Stimulated activated naive B cell treated with anti-CD40 and anti-IgM and Interleukin-4, amounts not matched to agents 10 μg/mL and 1 μg/mL and 100 μg/mL, for 72 hours (primary cell): ENCODE measurements around the gene MKRN2OS.

Experiments
- ATAC-seq, 2 donors: fragments of 150-1000 bp; cut with Tn5 transposase; replicated peaks; 2 replicates each; pipeline ENCODE4 v1.10.0; 2021; ENCODE audit warnings: moderate library complexity in 1 of 2
- DNase-seq: peaks from one replicate; pipeline ENCODE4 v3.0.0; 2021
- H3K27ac Mint-ChIP-seq: one replicate; pipeline ENCODE4 v1.8.0; 2022; ENCODE audit warnings: mild to moderate bottlenecking, mixed read lengths
- H3K27me3 Mint-ChIP-seq, 2 donors: one replicate each; pipeline ENCODE4 v1.8.0; 2022; ENCODE audit warnings: mixed read lengths in 2 of 2
- H3K36me3 Mint-ChIP-seq, 2 donors: one replicate each; pipeline ENCODE4 v1.8.0; 2022; ENCODE audit warnings: mixed read lengths in 2 of 2, mild to moderate bottlenecking in 1 of 2
- H3K4me1 Mint-ChIP-seq, 2 donors: one replicate each; pipeline ENCODE4 v1.8.0; 2022; ENCODE audit warnings: mixed read lengths in 2 of 2, mild to moderate bottlenecking in 1 of 2
- H3K4me3 Mint-ChIP-seq, 2 donors: one replicate each; pipeline ENCODE4 v1.8.0; 2022; ENCODE audit warnings: mild to moderate bottlenecking in 2 of 2, mixed read lengths in 2 of 2, moderate library complexity in 1 of 2
- H3K9me3 Mint-ChIP-seq, 2 donors: one replicate each; pipeline ENCODE4 v1.8.0; 2022; ENCODE audit warnings: mixed read lengths in 2 of 2, mild to moderate bottlenecking in 1 of 2

Gene MKRN2OS

DNA sequence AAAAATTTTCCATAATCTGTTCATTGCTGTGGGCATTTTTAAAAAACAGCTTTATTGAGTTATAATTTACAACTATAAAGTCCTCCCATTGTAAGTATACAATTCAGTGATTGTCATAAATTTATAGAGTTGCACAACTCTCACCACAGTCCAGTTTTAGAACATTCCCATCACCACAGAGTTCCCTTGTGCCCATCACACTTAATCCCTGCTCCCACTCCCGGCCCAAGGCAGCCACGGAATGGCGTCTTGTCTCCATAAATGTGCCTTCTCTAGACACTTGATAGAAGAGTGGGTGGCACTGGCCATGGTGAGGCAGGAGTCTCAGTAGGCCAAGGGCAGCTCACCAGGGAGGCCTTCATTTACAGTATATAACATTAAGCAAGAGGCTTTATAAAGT, 54.8 kb downstream of the MKRN2OS start:
- Mint-ChIP-seq H3K4me3 (no peak overlapping the region), H3K27me3 (no peaks in the 10 kb centered on the region), H3K4me1 (peaks cover 4 to 19% of the 10 kb centered on the region in 2 donors), H3K27ac (no peak overlapping the region), H3K9me3 (no peaks in the 10 kb centered on the region), H3K36me3 (peaks cover 33 to 49% of the 10 kb centered on the region in 2 donors)
- ATAC-seq, result no peak
- no peak for DNase-seq

- H3K9me3 Mint-ChIP-seq, result no peaks in the 10 kb centered on the region
- peaks cover 33 to 47% of the 10 kb centered on the region in 2 donors for H3K36me3 Mint-ChIP-seq
- H3K27ac Mint-ChIP-seq, result no peak overlapping the region
- H3K27me3 Mint-ChIP-seq, result no peaks in the 10 kb centered on the region
- H3K4me3 Mint-ChIP-seq, result no peak overlapping the region
- H3K4me1 Mint-ChIP-seq, result peaks cover 5 to 26% of the 10 kb centered on the region in 2 donors
- ATAC-seq (no peak), DNase-seq (no peak)
Observed at GRCh38 chr3:12489832-12490231, 55.5 kb downstream of the MKRN2OS start.
